ENCODE data around the gene ANKUB1. TPM values are rescaled to one million over a fixed set of nuclear protein-coding genes. Genes with fewer than 3 reads are reported as not detected.

Gene ANKUB1
- total and polyA plus RNA-seq, 9 donors: 0.16 TPM; not detected in 8

GRCh38 chr3:149812165-149812605 lies 19.8 kb upstream of the ANKUB1 start:
- Histone ChIP-seq H3K4me1 (ENCODE audit: control insufficient read depth, insufficient read depth, low read length) (peaks cover 11% of the 10 kb centered on the region), H3K4me3 (ENCODE audit: low read length) (peak overlapping the region; percentile 53)

GRCh38 chr3:149810846-149811245 lies 18.5 kb upstream of the ANKUB1 start:
- no peak overlapping the region for H3K27ac ChIP-seq (ENCODE audit: low read length)
- no peak overlapping the region for H3K4me3 ChIP-seq (ENCODE audit: low read length)
- DNase-seq: no peak
- no peaks in the 10 kb centered on the region for H3K36me3 ChIP-seq (ENCODE audit: control insufficient read depth, insufficient read depth, low read length)
- H3K4me1 ChIP-seq (ENCODE audit: control insufficient read depth, insufficient read depth, low read length): peaks cover 11% of the 10 kb centered on the region
- H3K27me3 ChIP-seq (ENCODE audit: control insufficient read depth, insufficient read depth, low read length): no peaks in the 10 kb centered on the region
- no peaks in the 10 kb centered on the region for H3K9me3 ChIP-seq (replicated peaks; ENCODE audit: control insufficient read depth, low read depth, low read length)
- WGBS (ENCODE audit: insufficient coverage): 95% methylated on average over 2 of the region's 2 CpGs

More at GRCh38 chr3:149812165-149812605, 19.8 kb upstream of the ANKUB1 start:
- Histone ChIP-seq H3K27ac (ENCODE audit: low read length) (peak overlapping the region; percentile 98), H3K9me3 (replicated peaks; ENCODE audit: control insufficient read depth, low read depth, low read length) (no peaks in the 10 kb centered on the region), H3K36me3 (ENCODE audit: control insufficient read depth, insufficient read depth, low read length) (no peaks in the 10 kb centered on the region), H3K27me3 (ENCODE audit: control insufficient read depth, insufficient read depth, low read length) (no peaks in the 10 kb centered on the region)
- DNase-seq: no peak
- 31% methylated on average over 13 of the region's 13 CpGs for WGBS (ENCODE audit: insufficient coverage)

GRCh38 chr3:149809699-149810098 lies 17.3 kb upstream of the ANKUB1 start:
- DNase-seq: no peak
- H3K4me3 ChIP-seq (ENCODE audit: low read length): no peak overlapping the region
- no peaks in the 10 kb centered on the region for H3K9me3 ChIP-seq (replicated peaks; ENCODE audit: control insufficient read depth, low read depth, low read length)
- no peak overlapping the region for H3K27ac ChIP-seq (ENCODE audit: low read length)
- H3K27me3 ChIP-seq (ENCODE audit: control insufficient read depth, insufficient read depth, low read length): no peaks in the 10 kb centered on the region
- H3K4me1 ChIP-seq (ENCODE audit: control insufficient read depth, insufficient read depth, low read length): peaks cover 11% of the 10 kb centered on the region
- no peaks in the 10 kb centered on the region for H3K36me3 ChIP-seq (ENCODE audit: control insufficient read depth, insufficient read depth, low read length)

- Histone ChIP-seq H3K4me3 (ENCODE audit: low read length) (no peak overlapping the region), H3K9me3 (replicated peaks; ENCODE audit: control insufficient read depth, low read depth, low read length) (no peaks in the 10 kb centered on the region), H3K27ac (ENCODE audit: low read length) (no peak overlapping the region), H3K4me1 (ENCODE audit: control insufficient read depth, insufficient read depth, low read length) (peaks cover 6% of the 10 kb centered on the region), H3K36me3 (ENCODE audit: control insufficient read depth, insufficient read depth, low read length) (no peaks in the 10 kb centered on the region), H3K27me3 (ENCODE audit: control insufficient read depth, insufficient read depth, low read length) (no peaks in the 10 kb centered on the region)
- 13% methylated on average over 1 of the region's 4 CpGs for WGBS (ENCODE audit: insufficient coverage)
- peak; percentile 78 for DNase-seq
Measured at GRCh38 chr3:149808209-149808829, 16.0 kb upstream of the ANKUB1 start.

- Histone ChIP-seq H3K27me3 (ENCODE audit: control insufficient read depth, insufficient read depth, low read length) (no peaks in the 10 kb centered on the region), H3K4me1 (ENCODE audit: control insufficient read depth, insufficient read depth, low read length) (no peaks in the 10 kb centered on the region), H3K36me3 (ENCODE audit: control insufficient read depth, insufficient read depth, low read length) (no peaks in the 10 kb centered on the region), H3K4me3 (ENCODE audit: low read length) (no peak overlapping the region), H3K9me3 (replicated peaks; ENCODE audit: control insufficient read depth, low read depth, low read length) (no peaks in the 10 kb centered on the region), H3K27ac (ENCODE audit: low read length) (no peak overlapping the region)
- no CpG with 5 or more reads among the region's 2 CpGs for WGBS (ENCODE audit: insufficient coverage)
- no peak for DNase-seq
Measured at GRCh38 chr3:149806171-149806778, 13.9 kb upstream of the ANKUB1 start.

- Histone ChIP-seq H3K27ac (ENCODE audit: low read length) (no peak overlapping the region), H3K27me3 (ENCODE audit: control insufficient read depth, insufficient read depth, low read length) (no peaks in the 10 kb centered on the region), H3K9me3 (replicated peaks; ENCODE audit: control insufficient read depth, low read depth, low read length) (no peaks in the 10 kb centered on the region), H3K36me3 (ENCODE audit: control insufficient read depth, insufficient read depth, low read length) (no peaks in the 10 kb centered on the region), H3K4me1 (ENCODE audit: control insufficient read depth, insufficient read depth, low read length) (no peaks in the 10 kb centered on the region), H3K4me3 (ENCODE audit: low read length) (no peak overlapping the region)
- DNase-seq: no peak
- WGBS (ENCODE audit: insufficient coverage): no CpG with 5 or more reads among the region's 5 CpGs
Measured at GRCh38 chr3:149801639-149802038, 9.3 kb upstream of the ANKUB1 start.

GRCh38 chr3:149801195-149801594 lies 8.8 kb upstream of the ANKUB1 start:
- Histone ChIP-seq H3K4me3 (ENCODE audit: low read length) (no peak overlapping the region), H3K27ac (ENCODE audit: low read length) (no peak overlapping the region), H3K4me1 (ENCODE audit: control insufficient read depth, insufficient read depth, low read length) (no peaks in the 10 kb centered on the region), H3K9me3 (replicated peaks; ENCODE audit: control insufficient read depth, low read depth, low read length) (no peaks in the 10 kb centered on the region), H3K36me3 (ENCODE audit: control insufficient read depth, insufficient read depth, low read length) (no peaks in the 10 kb centered on the region), H3K27me3 (ENCODE audit: control insufficient read depth, insufficient read depth, low read length) (no peaks in the 10 kb centered on the region)
- no CpG with 5 or more reads among the region's 1 CpG for WGBS (ENCODE audit: insufficient coverage)
- DNase-seq: no peak

GRCh38 chr3:149800693-149801092 lies 8.3 kb upstream of the ANKUB1 start:
- no peak for DNase-seq
- no peaks in the 10 kb centered on the region for H3K27me3 ChIP-seq (ENCODE audit: control insufficient read depth, insufficient read depth, low read length)
- no peaks in the 10 kb centered on the region for H3K9me3 ChIP-seq (replicated peaks; ENCODE audit: control insufficient read depth, low read depth, low read length)
- H3K27ac ChIP-seq (ENCODE audit: low read length): no peak overlapping the region
- H3K4me1 ChIP-seq (ENCODE audit: control insufficient read depth, insufficient read depth, low read length): no peaks in the 10 kb centered on the region
- H3K4me3 ChIP-seq (ENCODE audit: low read length): no peak overlapping the region
- no peaks in the 10 kb centered on the region for H3K36me3 ChIP-seq (ENCODE audit: control insufficient read depth, insufficient read depth, low read length)
- WGBS (ENCODE audit: insufficient coverage): 90% methylated on average over 5 of the region's 8 CpGs

GRCh38 chr3:149796026-149796425 lies 3.7 kb upstream of the ANKUB1 start:
- Histone ChIP-seq H3K36me3 (ENCODE audit: control insufficient read depth, insufficient read depth, low read length) (no peaks in the 10 kb centered on the region), H3K4me1 (ENCODE audit: control insufficient read depth, insufficient read depth, low read length) (no peaks in the 10 kb centered on the region), H3K9me3 (replicated peaks; ENCODE audit: control insufficient read depth, low read depth, low read length) (no peaks in the 10 kb centered on the region), H3K4me3 (ENCODE audit: low read length) (no peak overlapping the region), H3K27ac (ENCODE audit: low read length) (no peak overlapping the region), H3K27me3 (ENCODE audit: control insufficient read depth, insufficient read depth, low read length) (no peaks in the 10 kb centered on the region)
- no peak for DNase-seq
- no CpG with 5 or more reads among the region's 1 CpG for WGBS (ENCODE audit: insufficient coverage)

GRCh38 chr3:149790698-149791097 lies 1.7 kb downstream of the ANKUB1 start:
- H3K27ac ChIP-seq (ENCODE audit: low read length): no peak overlapping the region
- no peaks in the 10 kb centered on the region for H3K4me1 ChIP-seq (ENCODE audit: control insufficient read depth, insufficient read depth, low read length)
- no peaks in the 10 kb centered on the region for H3K36me3 ChIP-seq (ENCODE audit: control insufficient read depth, insufficient read depth, low read length)
- no peak overlapping the region for H3K4me3 ChIP-seq (ENCODE audit: low read length)
- H3K9me3 ChIP-seq (replicated peaks; ENCODE audit: control insufficient read depth, low read depth, low read length): no peaks in the 10 kb centered on the region
- no CpG with 5 or more reads among the region's 3 CpGs for WGBS (ENCODE audit: insufficient coverage)
- H3K27me3 ChIP-seq (ENCODE audit: control insufficient read depth, insufficient read depth, low read length): no peaks in the 10 kb centered on the region
- no peak for DNase-seq

Measured in muscle of leg (tissue), 11 donors.